HepG2 (cell line): Measurements from ENCODE around the gene USP35. TPM values are rescaled to one million over a fixed set of nuclear protein-coding genes. Genes with fewer than 3 reads are reported as not detected.
A peak's percentile ranks its signal among the peaks of the same experiment; 100 is the strongest.

Experiments used
- ATF7 ChIP-seq, 2 experiments: fragments of 450-650 bp in 1 of 2; sonication (generic) in 1 of 2; formaldehyde crosslinking in 1 of 2; IDR thresholded peaks; 2 replicates each; pipeline versions ENCODE4 v1.4.0 to v1.6.1; 2016 to 2020; ENCODE audit warnings: antibody characterized with exemption in 1 of 2, mild to moderate bottlenecking in 1 of 2, missing genetic modification reagents in 1 of 2
- MXI1 ChIP-seq: IDR thresholded peaks from 3 replicates; pipeline ENCODE4 v1.6.1; 2012; ENCODE audit warnings: low read depth, low read length, inconsistent platforms, borderline replicate concordance
- NR2F2 ChIP-seq: IDR thresholded peaks from 2 replicates; pipeline ENCODE4 v1.6.1; 2012; ENCODE audit warnings: low read depth, inconsistent platforms, borderline replicate concordance
- PPARG ChIP-seq: conservative IDR thresholded peaks from 2 replicates; pipeline ENCODE4 v1.6.1; 2016; ENCODE audit warnings: missing biosample characterization, missing genetic modification reagents
- YY1 ChIP-seq: IDR thresholded peaks from 2 replicates; pipeline ENCODE4 v1.6.1; 2011; ENCODE audit warnings: low read length, low read depth, moderate library complexity, mild to moderate bottlenecking; ENCODE audit not compliant: insufficient read depth, insufficient replicate concordance
- ZNF274 ChIP-seq: sonication (generic); formaldehyde crosslinking; IDR thresholded peaks from 2 replicates; pipeline ENCODE4 v1.5.1; 2020; ENCODE audit warnings: mild to moderate bottlenecking, missing genetic modification reagents
- ZNF703 ChIP-seq: sonication (generic); formaldehyde crosslinking; IDR thresholded peaks from 2 replicates; pipeline ENCODE4 v1.5.1; 2020; ENCODE audit warnings: missing genetic modification reagents, mild to moderate bottlenecking, moderate library complexity, borderline replicate concordance
- ZNF766 ChIP-seq: sonication (generic); formaldehyde crosslinking; IDR thresholded peaks from 2 replicates; pipeline ENCODE4 v1.5.0; 2020; ENCODE audit warnings: missing genetic modification reagents, borderline replicate concordance
- polyA plus RNA-seq, 8 experiments: library from polyadenylated mRNA; depleted of rRNA in 3 of 8; stranded (reverse) in 7 of 8; unstranded in 1 of 8; fragments of >200 nt; fragmentation: Illumina TruSeq in 4 of 8; extraction: Trizol in 4 of 8; gene quantifications; 2 replicates each; pipeline versions ENCODE4 v1.2.1 to v1.2.3, GENCODE V29; 2011 to 2016; ENCODE audit warnings: low read depth in 4 of 8, missing spikeins in 1 of 8, mixed read lengths in 1 of 8; ENCODE audit not compliant: insufficient read depth in 1 of 8
- total RNA-seq, 5 experiments: library from RNA; depleted of rRNA; stranded (reverse); fragments of >200 nt; fragmentation: Illumina TruSeq; extraction: Trizol; gene quantifications; 2 replicates each; pipeline ENCODE4 v1.2.3, GENCODE V29; 2016; ENCODE audit warnings: low read depth in 1 of 5
- TF ChIP-seq, protein P1 (sequence below): sonication (generic); formaldehyde crosslinking; IDR thresholded peaks from 2 replicates; pipeline ENCODE4 v1.4.0; 2020; ENCODE audit warnings: missing genetic modification reagents, borderline replicate concordance
- TF ChIP-seq, protein P2 (sequence below): fragments of 450-650 bp; IDR thresholded peaks from 2 replicates; pipeline ENCODE4 v1.6.1; 2017
- TF ChIP-seq, protein P3 (sequence below): sonication (generic); formaldehyde crosslinking; IDR thresholded peaks from 2 replicates; pipeline ENCODE4 v1.4.0; 2020; ENCODE audit warnings: missing genetic modification reagents
- TF ChIP-seq, protein P4 (sequence below): sonication (generic); formaldehyde crosslinking; IDR thresholded peaks from 2 replicates; pipeline ENCODE4 v1.8.0; 2022; ENCODE audit warnings: missing genetic modification reagents, mild to moderate bottlenecking, moderate library complexity, borderline replicate concordance
- TF ChIP-seq, protein P5 (sequence below): IDR thresholded peaks from 2 replicates; pipeline ENCODE4 v1.4.0; 2020; ENCODE audit warnings: mild to moderate bottlenecking, missing genetic modification reagents

The USP35 gene
- total and polyA plus RNA-seq, 2 of the 13 experiments (the other 11 are each of a cell fraction or from before 2014, with no cell fraction given) = 4.6 to 7.7 TPM

DNA sequence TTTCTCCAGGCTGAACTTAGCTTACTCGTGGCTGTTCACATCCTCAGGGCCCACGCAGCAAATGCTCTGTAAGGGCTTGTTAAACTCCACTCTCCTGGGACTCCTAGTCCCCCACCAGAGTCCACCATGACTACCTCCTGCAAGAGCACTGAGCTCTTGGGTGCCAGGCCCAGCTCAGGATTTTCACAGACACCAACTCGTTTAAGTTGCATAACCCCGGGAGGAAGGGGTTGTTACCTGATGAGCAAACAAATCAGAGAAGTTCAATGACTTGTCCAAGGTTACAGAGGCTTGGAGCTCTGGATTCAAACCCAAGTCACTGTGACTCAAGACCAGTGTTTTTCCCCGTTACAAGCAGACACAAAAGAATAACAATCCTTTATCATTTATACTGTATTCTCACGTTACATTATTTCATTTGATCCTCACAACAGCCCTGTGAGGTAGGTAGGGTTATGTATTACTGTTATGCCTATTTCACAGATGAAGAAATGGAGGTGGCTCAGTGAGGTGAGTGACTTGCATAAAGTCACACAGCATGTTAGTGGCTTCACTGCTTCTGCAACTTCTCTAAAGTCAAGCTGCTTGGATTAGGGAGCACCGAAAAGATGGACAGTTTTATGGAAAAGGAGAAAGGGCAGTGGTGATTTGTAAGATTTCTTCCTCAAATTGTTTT lies 17.7 kb upstream of the USP35 start (continued):
- TF ChIP-seq, protein P1, sequence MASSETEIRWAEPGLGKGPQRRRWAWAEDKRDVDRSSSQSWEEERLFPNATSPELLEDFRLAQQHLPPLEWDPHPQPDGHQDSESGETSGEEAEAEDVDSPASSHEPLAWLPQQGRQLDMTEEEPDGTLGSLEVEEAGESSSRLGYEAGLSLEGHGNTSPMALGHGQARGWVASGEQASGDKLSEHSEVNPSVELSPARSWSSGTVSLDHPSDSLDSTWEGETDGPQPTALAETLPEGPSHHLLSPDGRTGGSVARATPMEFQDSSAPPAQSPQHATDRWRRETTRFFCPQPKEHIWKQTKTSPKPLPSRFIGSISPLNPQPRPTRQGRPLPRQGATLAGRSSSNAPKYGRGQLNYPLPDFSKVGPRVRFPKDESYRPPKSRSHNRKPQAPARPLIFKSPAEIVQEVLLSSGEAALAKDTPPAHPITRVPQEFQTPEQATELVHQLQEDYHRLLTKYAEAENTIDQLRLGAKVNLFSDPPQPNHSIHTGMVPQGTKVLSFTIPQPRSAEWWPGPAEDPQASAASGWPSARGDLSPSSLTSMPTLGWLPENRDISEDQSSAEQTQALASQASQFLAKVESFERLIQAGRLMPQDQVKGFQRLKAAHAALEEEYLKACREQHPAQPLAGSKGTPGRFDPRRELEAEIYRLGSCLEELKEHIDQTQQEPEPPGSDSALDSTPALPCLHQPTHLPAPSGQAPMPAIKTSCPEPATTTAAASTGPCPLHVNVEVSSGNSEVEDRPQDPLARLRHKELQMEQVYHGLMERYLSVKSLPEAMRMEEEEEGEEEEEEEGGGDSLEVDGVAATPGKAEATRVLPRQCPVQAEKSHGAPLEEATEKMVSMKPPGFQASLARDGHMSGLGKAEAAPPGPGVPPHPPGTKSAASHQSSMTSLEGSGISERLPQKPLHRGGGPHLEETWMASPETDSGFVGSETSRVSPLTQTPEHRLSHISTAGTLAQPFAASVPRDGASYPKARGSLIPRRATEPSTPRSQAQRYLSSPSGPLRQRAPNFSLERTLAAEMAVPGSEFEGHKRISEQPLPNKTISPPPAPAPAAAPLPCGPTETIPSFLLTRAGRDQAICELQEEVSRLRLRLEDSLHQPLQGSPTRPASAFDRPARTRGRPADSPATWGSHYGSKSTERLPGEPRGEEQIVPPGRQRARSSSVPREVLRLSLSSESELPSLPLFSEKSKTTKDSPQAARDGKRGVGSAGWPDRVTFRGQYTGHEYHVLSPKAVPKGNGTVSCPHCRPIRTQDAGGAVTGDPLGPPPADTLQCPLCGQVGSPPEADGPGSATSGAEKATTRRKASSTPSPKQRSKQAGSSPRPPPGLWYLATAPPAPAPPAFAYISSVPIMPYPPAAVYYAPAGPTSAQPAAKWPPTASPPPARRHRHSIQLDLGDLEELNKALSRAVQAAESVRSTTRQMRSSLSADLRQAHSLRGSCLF (CRISPR knock-in tag) = no peak
- no peak for TF ChIP-seq ZNF703 (CRISPR knock-in tag)
- TF ChIP-seq, protein P2, sequence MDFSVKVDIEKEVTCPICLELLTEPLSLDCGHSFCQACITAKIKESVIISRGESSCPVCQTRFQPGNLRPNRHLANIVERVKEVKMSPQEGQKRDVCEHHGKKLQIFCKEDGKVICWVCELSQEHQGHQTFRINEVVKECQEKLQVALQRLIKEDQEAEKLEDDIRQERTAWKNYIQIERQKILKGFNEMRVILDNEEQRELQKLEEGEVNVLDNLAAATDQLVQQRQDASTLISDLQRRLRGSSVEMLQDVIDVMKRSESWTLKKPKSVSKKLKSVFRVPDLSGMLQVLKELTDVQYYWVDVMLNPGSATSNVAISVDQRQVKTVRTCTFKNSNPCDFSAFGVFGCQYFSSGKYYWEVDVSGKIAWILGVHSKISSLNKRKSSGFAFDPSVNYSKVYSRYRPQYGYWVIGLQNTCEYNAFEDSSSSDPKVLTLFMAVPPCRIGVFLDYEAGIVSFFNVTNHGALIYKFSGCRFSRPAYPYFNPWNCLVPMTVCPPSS = no peak
- no peak for TF ChIP-seq ZNF274
- TF ChIP-seq, protein P3, sequence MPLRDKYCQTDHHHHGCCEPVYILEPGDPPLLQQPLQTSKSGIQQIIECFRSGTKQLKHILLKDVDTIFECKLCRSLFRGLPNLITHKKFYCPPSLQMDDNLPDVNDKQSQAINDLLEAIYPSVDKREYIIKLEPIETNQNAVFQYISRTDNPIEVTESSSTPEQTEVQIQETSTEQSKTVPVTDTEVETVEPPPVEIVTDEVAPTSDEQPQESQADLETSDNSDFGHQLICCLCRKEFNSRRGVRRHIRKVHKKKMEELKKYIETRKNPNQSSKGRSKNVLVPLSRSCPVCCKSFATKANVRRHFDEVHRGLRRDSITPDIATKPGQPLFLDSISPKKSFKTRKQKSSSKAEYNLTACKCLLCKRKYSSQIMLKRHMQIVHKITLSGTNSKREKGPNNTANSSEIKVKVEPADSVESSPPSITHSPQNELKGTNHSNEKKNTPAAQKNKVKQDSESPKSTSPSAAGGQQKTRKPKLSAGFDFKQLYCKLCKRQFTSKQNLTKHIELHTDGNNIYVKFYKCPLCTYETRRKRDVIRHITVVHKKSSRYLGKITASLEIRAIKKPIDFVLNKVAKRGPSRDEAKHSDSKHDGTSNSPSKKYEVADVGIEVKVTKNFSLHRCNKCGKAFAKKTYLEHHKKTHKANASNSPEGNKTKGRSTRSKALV (CRISPR knock-in tag) = no peak
- TF ChIP-seq PPARG (CRISPR knock-in tag) = peak; percentile 71; the same call in 1 of the 2 replicates
- no peak for TF ChIP-seq MXI1
- TF ChIP-seq ZNF766 (CRISPR knock-in tag) = no peak
- 0 out of 2 replicates have a peak, but pooled peaks have one; percentile 44 for TF ChIP-seq NR2F2
- TF ChIP-seq YY1 = no peak
- TF ChIP-seq, protein P4, sequence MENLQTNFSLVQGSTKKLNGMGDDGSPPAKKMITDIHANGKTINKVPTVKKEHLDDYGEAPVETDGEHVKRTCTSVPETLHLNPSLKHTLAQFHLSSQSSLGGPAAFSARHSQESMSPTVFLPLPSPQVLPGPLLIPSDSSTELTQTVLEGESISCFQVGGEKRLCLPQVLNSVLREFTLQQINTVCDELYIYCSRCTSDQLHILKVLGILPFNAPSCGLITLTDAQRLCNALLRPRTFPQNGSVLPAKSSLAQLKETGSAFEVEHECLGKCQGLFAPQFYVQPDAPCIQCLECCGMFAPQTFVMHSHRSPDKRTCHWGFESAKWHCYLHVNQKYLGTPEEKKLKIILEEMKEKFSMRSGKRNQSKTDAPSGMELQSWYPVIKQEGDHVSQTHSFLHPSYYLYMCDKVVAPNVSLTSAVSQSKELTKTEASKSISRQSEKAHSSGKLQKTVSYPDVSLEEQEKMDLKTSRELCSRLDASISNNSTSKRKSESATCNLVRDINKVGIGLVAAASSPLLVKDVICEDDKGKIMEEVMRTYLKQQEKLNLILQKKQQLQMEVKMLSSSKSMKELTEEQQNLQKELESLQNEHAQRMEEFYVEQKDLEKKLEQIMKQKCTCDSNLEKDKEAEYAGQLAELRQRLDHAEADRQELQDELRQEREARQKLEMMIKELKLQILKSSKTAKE = peak; percentile 72; the same call in 1 of the 2 replicates
- no peak for TF ChIP-seq ATF7 (IDR thresholded peaks at IDR 0.05)
- no peak for TF ChIP-seq ATF7 (CRISPR knock-in tag; IDR thresholded peaks at IDR 0.05)
- TF ChIP-seq, protein P5, sequence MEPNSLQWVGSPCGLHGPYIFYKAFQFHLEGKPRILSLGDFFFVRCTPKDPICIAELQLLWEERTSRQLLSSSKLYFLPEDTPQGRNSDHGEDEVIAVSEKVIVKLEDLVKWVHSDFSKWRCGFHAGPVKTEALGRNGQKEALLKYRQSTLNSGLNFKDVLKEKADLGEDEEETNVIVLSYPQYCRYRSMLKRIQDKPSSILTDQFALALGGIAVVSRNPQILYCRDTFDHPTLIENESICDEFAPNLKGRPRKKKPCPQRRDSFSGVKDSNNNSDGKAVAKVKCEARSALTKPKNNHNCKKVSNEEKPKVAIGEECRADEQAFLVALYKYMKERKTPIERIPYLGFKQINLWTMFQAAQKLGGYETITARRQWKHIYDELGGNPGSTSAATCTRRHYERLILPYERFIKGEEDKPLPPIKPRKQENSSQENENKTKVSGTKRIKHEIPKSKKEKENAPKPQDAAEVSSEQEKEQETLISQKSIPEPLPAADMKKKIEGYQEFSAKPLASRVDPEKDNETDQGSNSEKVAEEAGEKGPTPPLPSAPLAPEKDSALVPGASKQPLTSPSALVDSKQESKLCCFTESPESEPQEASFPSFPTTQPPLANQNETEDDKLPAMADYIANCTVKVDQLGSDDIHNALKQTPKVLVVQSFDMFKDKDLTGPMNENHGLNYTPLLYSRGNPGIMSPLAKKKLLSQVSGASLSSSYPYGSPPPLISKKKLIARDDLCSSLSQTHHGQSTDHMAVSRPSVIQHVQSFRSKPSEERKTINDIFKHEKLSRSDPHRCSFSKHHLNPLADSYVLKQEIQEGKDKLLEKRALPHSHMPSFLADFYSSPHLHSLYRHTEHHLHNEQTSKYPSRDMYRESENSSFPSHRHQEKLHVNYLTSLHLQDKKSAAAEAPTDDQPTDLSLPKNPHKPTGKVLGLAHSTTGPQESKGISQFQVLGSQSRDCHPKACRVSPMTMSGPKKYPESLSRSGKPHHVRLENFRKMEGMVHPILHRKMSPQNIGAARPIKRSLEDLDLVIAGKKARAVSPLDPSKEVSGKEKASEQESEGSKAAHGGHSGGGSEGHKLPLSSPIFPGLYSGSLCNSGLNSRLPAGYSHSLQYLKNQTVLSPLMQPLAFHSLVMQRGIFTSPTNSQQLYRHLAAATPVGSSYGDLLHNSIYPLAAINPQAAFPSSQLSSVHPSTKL (CRISPR knock-in tag) = peak; percentile 79
